Fibroblast of lung (primary cell): ENCODE results near the gene ZFYVE27. TPM values are rescaled to one million over a fixed set of nuclear protein-coding genes. Genes with fewer than 3 reads are reported as not detected.

Experiments used
- DNase-seq, 2 donors: peaks; one replicate each; pipeline versions ENCODE4 v3.0.0 to v3.0.0-alpha.2; 2010; ENCODE audit warnings: low read depth in 2 of 2
- H2AFZ ChIP-seq: 2 replicates; pipeline ENCODE4 v1.5.1; 2012; ENCODE audit warnings: low read length, control low read depth, inconsistent platforms
- H3K27ac ChIP-seq: 2 replicates; pipeline ENCODE4 v1.5.1; 2011; ENCODE audit warnings: low read length, control low read depth; ENCODE audit not compliant: insufficient read depth
- H3K27me3 ChIP-seq: 2 replicates; pipeline ENCODE4 v1.5.1; 2011; ENCODE audit warnings: mild to moderate bottlenecking, low read length; ENCODE audit not compliant: control insufficient read depth, insufficient read depth
- H3K36me3 ChIP-seq: 2 replicates; pipeline ENCODE4 v1.5.1; 2011; ENCODE audit warnings: low read length; ENCODE audit not compliant: control insufficient read depth, insufficient read depth
- H3K4me1 ChIP-seq: 2 replicates; pipeline ENCODE4 v1.5.1; 2011; ENCODE audit warnings: low read length; ENCODE audit not compliant: control insufficient read depth, insufficient read depth; ENCODE audit errors: extremely low read depth
- H3K4me2 ChIP-seq: 2 replicates; pipeline ENCODE4 v1.5.1; 2011; ENCODE audit warnings: low read length, control low read depth; ENCODE audit not compliant: insufficient read depth; ENCODE audit errors: extremely low read depth
- H3K4me3 ChIP-seq, 4 experiments: fragments of 200-600 bp in 1 of 4; sonication (generic) in 1 of 4; replicated peaks in 1 of 4; 2 replicates each; pipeline ENCODE4 v1.5.1; 2011 to 2016; ENCODE audit warnings: low read length in 4 of 4, low read depth in 3 of 4, mild to moderate bottlenecking in 3 of 4, control low read depth in 2 of 4, inconsistent platforms in 1 of 4, mixed read lengths in 1 of 4; ENCODE audit not compliant: insufficient read depth in 1 of 4; ENCODE audit errors: control extremely low read depth in 1 of 4
- H3K79me2 ChIP-seq: 2 replicates; pipeline ENCODE4 v1.5.1; 2012; ENCODE audit warnings: mild to moderate bottlenecking, low read length, inconsistent platforms; ENCODE audit not compliant: control insufficient read depth, insufficient read depth
- H3K9ac ChIP-seq: 2 replicates; pipeline ENCODE4 v1.5.1; 2011; ENCODE audit warnings: mild to moderate bottlenecking, low read length, control low read depth; ENCODE audit not compliant: insufficient read depth
- H3K9me3 ChIP-seq: 2 replicates; pipeline ENCODE4 v1.5.1; 2012; ENCODE audit warnings: low read depth, low read length; ENCODE audit not compliant: control insufficient read depth, insufficient read depth
- H4K20me1 ChIP-seq: 2 replicates; pipeline ENCODE4 v1.5.1; 2011; ENCODE audit warnings: low read length; ENCODE audit not compliant: control insufficient read depth, insufficient read depth; ENCODE audit errors: extremely low read depth
- EZH2 ChIP-seq: IDR thresholded peaks from 2 replicates; pipeline ENCODE4 v1.5.1; 2012; ENCODE audit warnings: low read length, control low read depth, mild to moderate bottlenecking; ENCODE audit errors: missing control alignments
- polyA plus RNA-seq, 2 donors: library from polyadenylated mRNA; depleted of rRNA in 1 of 2; stranded (reverse) in 1 of 2; unstranded in 1 of 2; fragments of >200 nt; gene quantifications; 2 replicates each; pipeline ENCODE4 v1.2.1, GENCODE V29; 2011 to 2012; ENCODE audit warnings: missing spikeins in 1 of 2
- total RNA-seq: library from RNA; depleted of rRNA; stranded (reverse); fragments of >200 nt; gene quantifications from 2 replicates; pipeline ENCODE4 v1.2.1, GENCODE V29; 2014
- TF ChIP-seq, protein P1 (sequence below), 2 donors: IDR thresholded peaks in 1 of 2; conservative IDR thresholded peaks in 1 of 2; 1 replicate in 1 of 2; 2 replicates in 1 of 2; pipeline ENCODE4 v1.5.1; 2011 to 2012; ENCODE audit warnings: low read length in 2 of 2, control low read depth in 1 of 2, inconsistent platforms in 1 of 2, low read depth in 1 of 2, mild to moderate bottlenecking in 1 of 2

Gene ZFYVE27
- total and polyA plus RNA-seq, 2 donors (not counting 1 experiment from before 2014, with no cell fraction given) = 8.3 to 22.1 TPM

DNA sequence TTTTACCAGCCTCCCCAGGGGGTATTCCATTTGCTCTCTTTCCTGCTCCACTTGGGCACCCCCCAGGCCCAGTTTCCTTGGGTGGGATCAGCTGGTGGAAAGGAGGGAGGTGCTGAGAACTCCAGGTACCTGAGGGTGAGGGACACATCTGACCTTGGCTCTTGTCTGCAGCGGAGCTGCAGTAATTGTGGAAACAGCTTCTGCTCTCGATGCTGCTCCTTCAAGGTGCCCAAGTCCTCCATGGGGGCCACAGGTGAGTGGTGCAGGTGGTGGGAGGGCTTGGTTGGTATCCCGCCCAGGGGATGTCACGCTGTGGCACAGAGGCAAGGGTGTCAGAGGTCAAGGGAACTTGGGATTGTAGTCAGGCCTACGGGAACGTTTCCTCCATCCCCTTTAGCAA is 20.5 kb downstream of the ZFYVE27 start:
- Histone ChIP-seq H3K9me3 (no peaks in the 10 kb centered on the region), H3K4me1 (no peaks in the 10 kb centered on the region), H3K4me2 (no peak overlapping the region), H3K27ac (no peak overlapping the region), H2AFZ (no peak overlapping the region), H3K36me3 (peaks cover 21% of the 10 kb centered on the region), H3K9ac (no peak overlapping the region), H3K4me3 (no peak overlapping the region), H3K79me2 (no peaks in the 10 kb centered on the region), H3K27me3 (no peaks in the 10 kb centered on the region), H4K20me1 (no peaks in the 10 kb centered on the region)
- DNase-seq = no peak
- TF ChIP-seq EZH2 = no peak
- TF ChIP-seq, protein P1, sequence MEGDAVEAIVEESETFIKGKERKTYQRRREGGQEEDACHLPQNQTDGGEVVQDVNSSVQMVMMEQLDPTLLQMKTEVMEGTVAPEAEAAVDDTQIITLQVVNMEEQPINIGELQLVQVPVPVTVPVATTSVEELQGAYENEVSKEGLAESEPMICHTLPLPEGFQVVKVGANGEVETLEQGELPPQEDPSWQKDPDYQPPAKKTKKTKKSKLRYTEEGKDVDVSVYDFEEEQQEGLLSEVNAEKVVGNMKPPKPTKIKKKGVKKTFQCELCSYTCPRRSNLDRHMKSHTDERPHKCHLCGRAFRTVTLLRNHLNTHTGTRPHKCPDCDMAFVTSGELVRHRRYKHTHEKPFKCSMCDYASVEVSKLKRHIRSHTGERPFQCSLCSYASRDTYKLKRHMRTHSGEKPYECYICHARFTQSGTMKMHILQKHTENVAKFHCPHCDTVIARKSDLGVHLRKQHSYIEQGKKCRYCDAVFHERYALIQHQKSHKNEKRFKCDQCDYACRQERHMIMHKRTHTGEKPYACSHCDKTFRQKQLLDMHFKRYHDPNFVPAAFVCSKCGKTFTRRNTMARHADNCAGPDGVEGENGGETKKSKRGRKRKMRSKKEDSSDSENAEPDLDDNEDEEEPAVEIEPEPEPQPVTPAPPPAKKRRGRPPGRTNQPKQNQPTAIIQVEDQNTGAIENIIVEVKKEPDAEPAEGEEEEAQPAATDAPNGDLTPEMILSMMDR (conservative IDR thresholded peaks at IDR 0.05 in 1 of 2, IDR thresholded peaks at IDR 0.05 in 1 of 2; ENCODE audit: low read depth in 1 of 2, low read length in 2 of 2) = no peak

DNA sequence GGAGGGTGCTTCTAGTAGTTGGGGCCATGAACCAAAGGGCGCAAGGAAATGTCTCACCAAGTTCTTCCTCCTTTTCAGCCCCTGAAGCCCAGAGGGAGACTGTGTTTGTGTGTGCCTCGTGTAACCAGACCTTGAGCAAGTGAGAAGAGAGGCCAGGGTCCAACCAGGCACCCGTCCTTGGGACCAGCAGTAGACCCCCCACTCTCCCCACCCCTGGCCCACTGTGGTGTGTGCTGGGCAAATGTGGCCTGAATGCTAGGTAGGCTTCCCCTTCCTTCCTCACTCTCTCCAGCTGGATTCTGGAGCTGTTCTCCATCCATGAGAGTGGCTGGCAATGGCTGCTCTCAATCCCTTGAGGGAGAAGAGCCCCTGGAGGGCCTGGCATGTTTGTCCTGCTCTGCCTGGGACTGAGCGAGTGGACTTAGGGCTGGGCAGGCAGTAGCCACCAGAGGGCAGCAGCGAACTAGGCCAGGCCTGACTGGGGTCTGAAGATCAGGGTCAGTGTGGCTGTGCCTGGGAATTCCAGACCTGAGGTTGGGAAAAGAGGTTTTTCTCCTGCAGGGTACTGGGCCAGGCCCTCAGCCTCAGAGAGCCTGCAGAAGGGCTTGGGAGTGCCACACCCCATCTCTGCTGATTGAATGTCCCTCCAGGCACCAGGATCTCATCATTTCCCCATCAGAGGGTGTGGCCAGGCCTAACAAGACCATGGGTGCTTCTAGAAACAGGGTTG is 22.4 kb downstream of the ZFYVE27 start:
- H3K9ac ChIP-seq = peak overlapping the region; percentile 7
- TF ChIP-seq EZH2 = no peak
- TF ChIP-seq, protein P1 (conservative IDR thresholded peaks at IDR 0.05 in 1 of 2, IDR thresholded peaks at IDR 0.05 in 1 of 2; ENCODE audit: low read depth in 1 of 2, low read length in 2 of 2) = peak; percentile 81 to 92
- H4K20me1 ChIP-seq = no peaks in the 10 kb centered on the region
- H3K27me3 ChIP-seq = no peaks in the 10 kb centered on the region
- no peak overlapping the region for H3K4me2 ChIP-seq
- DNase-seq = peak; percentile 53 to 56
- H3K4me1 ChIP-seq = no peaks in the 10 kb centered on the region
- H3K27ac ChIP-seq = no peak overlapping the region
- H3K9me3 ChIP-seq = no peaks in the 10 kb centered on the region
- no peak overlapping the region for H2AFZ ChIP-seq
- peaks cover 13% of the 10 kb centered on the region for H3K36me3 ChIP-seq
- H3K79me2 ChIP-seq = no peaks in the 10 kb centered on the region
- no peak overlapping the region for H3K4me3 ChIP-seq

DNA sequence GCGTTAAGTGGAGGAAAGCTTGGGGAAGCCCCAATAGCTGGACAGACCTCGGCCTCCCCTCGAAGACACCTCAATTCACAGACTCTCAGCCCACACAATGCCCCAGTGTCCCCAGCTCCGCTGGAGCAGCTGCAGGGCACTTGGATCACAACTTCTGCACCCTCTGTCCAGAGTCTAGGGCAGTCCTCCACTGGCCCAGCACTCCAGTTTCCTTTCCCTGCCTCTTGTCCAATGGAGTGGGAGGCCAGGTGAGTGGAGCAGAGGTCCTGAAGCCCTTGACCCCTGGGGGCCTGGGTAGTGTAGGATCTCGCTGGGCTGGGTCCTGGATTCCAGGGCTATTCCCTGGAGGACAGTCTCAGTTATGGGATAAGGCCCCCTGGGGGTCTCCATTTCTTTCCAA is 23.0 kb downstream of the ZFYVE27 start:
- no peak overlapping the region for H3K4me3 ChIP-seq
- DNase-seq = no peak
- no peak overlapping the region for H3K27ac ChIP-seq
- no peaks in the 10 kb centered on the region for H4K20me1 ChIP-seq
- TF ChIP-seq, protein P1 (conservative IDR thresholded peaks at IDR 0.05 in 1 of 2, IDR thresholded peaks at IDR 0.05 in 1 of 2; ENCODE audit: low read depth in 1 of 2, low read length in 2 of 2) = no peak
- no peak for TF ChIP-seq EZH2
- H2AFZ ChIP-seq = no peak overlapping the region
- peaks cover 13% of the 10 kb centered on the region for H3K36me3 ChIP-seq
- H3K79me2 ChIP-seq = no peaks in the 10 kb centered on the region
- H3K4me2 ChIP-seq = no peak overlapping the region
- H3K27me3 ChIP-seq = no peaks in the 10 kb centered on the region
- no peaks in the 10 kb centered on the region for H3K4me1 ChIP-seq
- no peak overlapping the region for H3K9ac ChIP-seq
- H3K9me3 ChIP-seq = no peaks in the 10 kb centered on the region
